Endothelial cell of umbilical vein (primary cell): Measurements from ENCODE around the gene MID1. TPM values are rescaled to one million over a fixed set of nuclear protein-coding genes. Genes with fewer than 3 reads are reported as not detected.

Experiments
- BruUV-seq: library from RNA; stranded (reverse); fragments of 400-500 nt; replicated peaks from 2 replicates; lab custom pipeline; 2021; lab: Mats Ljungman, UMichigan
- CTCF ChIA-PET: fragments of 300-600, 350-600 bp; sonication (Branson Sonifier 250); formaldehyde crosslinking; loops from one replicate; lab custom pipeline; 2021; ENCODE audit warnings: antibody characterized with exemption, inconsistent platforms; lab: Charles Lee
- POLR2A ChIA-PET: fragments of 300-600, 350-600 bp; sonication (Branson Sonifier 250); formaldehyde crosslinking; loops from one replicate; lab custom pipeline; 2021; ENCODE audit warnings: antibody characterized with exemption, inconsistent platforms; lab: Charles Lee
- DNase-seq: peaks from one replicate; pipeline ENCODE4 v3.0.0-alpha.2; 2011; ENCODE audit warnings: low read depth, low spot score
- FAIRE-seq: peaks from 2 replicates; lab custom pipeline; 2011; peaks lifted over from hg19 to GRCh38; lab: Jason Lieb, UNC
- H2AFZ ChIP-seq: 2 replicates; pipeline ENCODE4 v1.6.0; 2012; ENCODE audit warnings: low read depth, low read length, control low read depth, inconsistent platforms
- H3K27ac ChIP-seq: 2 replicates; pipeline ENCODE4 v1.5.1; 2011; ENCODE audit warnings: low read depth, mild to moderate bottlenecking, control low read depth, low read length, moderate library complexity; ENCODE audit not compliant: insufficient read depth
- H3K27me3 ChIP-seq, 2 experiments: 2 replicates each; pipeline versions ENCODE4 v1.6.0 to v1.6.1; 2011; ENCODE audit warnings: low read length in 2 of 2, mixed read lengths in 1 of 2; ENCODE audit not compliant: control insufficient read depth in 2 of 2, insufficient read depth in 2 of 2
- H3K36me3 ChIP-seq, 2 experiments: 2 replicates in 1 of 2; 3 replicates in 1 of 2; pipeline ENCODE4 v1.5.1; 2011; ENCODE audit warnings: low read length in 2 of 2, mild to moderate bottlenecking in 1 of 2, moderate library complexity in 1 of 2; ENCODE audit not compliant: control insufficient read depth in 2 of 2, insufficient read depth in 2 of 2; ENCODE audit errors: extremely low read depth in 1 of 2
- H3K4me1 ChIP-seq: 3 replicates; pipeline ENCODE4 v1.5.1; 2011; ENCODE audit warnings: mild to moderate bottlenecking, low read length; ENCODE audit not compliant: control insufficient read depth, insufficient read depth; ENCODE audit errors: extremely low read depth
- H3K4me2 ChIP-seq: 2 replicates; pipeline ENCODE4 v1.6.1; 2011; ENCODE audit warnings: low read length, control low read depth, mixed read lengths; ENCODE audit not compliant: insufficient read depth
- H3K4me3 ChIP-seq, 3 experiments: fragments of 200-600 bp in 1 of 3; sonication (generic), shearing (Covaris generic) in 1 of 3; replicated peaks in 1 of 3; 2 replicates each; pipeline ENCODE4 v1.5.1; 2011 to 2016; ENCODE audit warnings: control low read depth in 3 of 3, low read length in 3 of 3, mild to moderate bottlenecking in 2 of 3, inconsistent platforms in 1 of 3, low read depth in 1 of 3, moderate library complexity in 1 of 3; ENCODE audit not compliant: insufficient read depth in 1 of 3
- H3K79me2 ChIP-seq: 2 replicates; pipeline ENCODE4 v1.6.0; 2012; ENCODE audit warnings: low read length, inconsistent platforms; ENCODE audit not compliant: control insufficient read depth, insufficient read depth
- H3K9ac ChIP-seq: replicated peaks from 2 replicates; pipeline ENCODE3; 2011; ENCODE audit warnings: low read length, control low read depth; ENCODE audit not compliant: insufficient read depth; ENCODE audit errors: extremely low read depth
- H3K9me1 ChIP-seq: replicated peaks from 3 replicates; pipeline ENCODE4 v1.6.0; 2011; ENCODE audit warnings: mild to moderate bottlenecking, low read length; ENCODE audit not compliant: control insufficient read depth, insufficient read depth; ENCODE audit errors: extremely low read depth
- H3K9me3 ChIP-seq: replicated peaks from 2 replicates; pipeline ENCODE4 v1.5.1; 2012; ENCODE audit warnings: low read length, inconsistent platforms; ENCODE audit not compliant: control insufficient read depth, insufficient read depth
- H4K20me1 ChIP-seq: replicated peaks from 2 replicates; pipeline ENCODE3; 2011; ENCODE audit warnings: mild to moderate bottlenecking, low read length; ENCODE audit not compliant: control insufficient read depth, insufficient read depth; ENCODE audit errors: extremely low read depth
- EZH2 ChIP-seq: IDR thresholded peaks from 2 replicates; pipeline ENCODE4 v1.6.1; 2012; ENCODE audit warnings: borderline replicate concordance, low read depth, mild to moderate bottlenecking, moderate library complexity, low read length, inconsistent platforms; ENCODE audit not compliant: severe bottlenecking
- FOS ChIP-seq: IDR thresholded peaks from 2 replicates; pipeline ENCODE4 v1.6.1; 2011; ENCODE audit warnings: mild to moderate bottlenecking, low read length, moderate library complexity, borderline replicate concordance; ENCODE audit not compliant: insufficient read depth
- GATA2 ChIP-seq: IDR thresholded peaks from 2 replicates; pipeline ENCODE4 v1.7.0; 2011; ENCODE audit warnings: low read depth, mild to moderate bottlenecking, moderate library complexity, mixed read lengths, low read length; ENCODE audit not compliant: insufficient read length, insufficient read depth
- JUN ChIP-seq: IDR thresholded peaks from 2 replicates; pipeline ENCODE4 v1.6.1; 2011; ENCODE audit warnings: borderline replicate concordance, low read depth; ENCODE audit not compliant: insufficient read length, insufficient read depth
- MYC ChIP-seq: IDR thresholded peaks from one replicate; pipeline ENCODE4 v1.6.1; 2011; ENCODE audit warnings: mild to moderate bottlenecking, low read depth, low read length
- POLR2A ChIP-seq: IDR thresholded peaks from 2 replicates; pipeline ENCODE4 v1.6.1; 2012; ENCODE audit warnings: low read depth, mild to moderate bottlenecking, control low read depth, low read length
- POLR2AphosphoS5 ChIP-seq: IDR thresholded peaks from 2 replicates; pipeline ENCODE4 v1.6.1; 2012; ENCODE audit warnings: low read depth, mild to moderate bottlenecking, control low read depth, low read length, moderate library complexity; ENCODE audit not compliant: insufficient read depth
- dilution Hi-C: fragments of 300-500 bp; cut with MboI; formaldehyde crosslinking; loops from one replicate; pipeline ENCODE4 v1.15.0; 2019; ENCODE audit warnings: low sequenced_read_pairs; ENCODE audit not compliant: extremely low pct_ligation_motif_present
- intact Hi-C: fragments of 100-400 bp; cut with micrococcal nuclease; formaldehyde crosslinking; loops from one replicate; pipeline ENCODE4 v1.10.0; 2022
- polyA plus RNA-seq, 4 experiments: library from polyadenylated mRNA; depleted of rRNA in 3 of 4; stranded (reverse) in 3 of 4; unstranded in 1 of 4; fragments of >200 nt; gene quantifications; 2 replicates each; pipeline versions ENCODE4 v1.2.1 to v1.2.3, GENCODE V29; 2011 to 2012; ENCODE audit warnings: missing spikeins in 1 of 4
- total RNA-seq: library from RNA; stranded (reverse); gene quantifications from 2 replicates; pipeline ENCODE4 v1.2.3, GENCODE V29; 2021
- TF ChIP-seq, protein P1 (sequence below), 2 donors: IDR thresholded peaks; 1 replicate in 1 of 2; 2 replicates in 1 of 2; pipeline ENCODE4 v1.5.1; 2011; ENCODE audit warnings: low read length in 2 of 2, mild to moderate bottlenecking in 2 of 2, moderate library complexity in 2 of 2, control low read depth in 1 of 2, inconsistent platforms in 1 of 2, low read depth in 1 of 2; ENCODE audit not compliant: insufficient read depth in 1 of 2; ENCODE audit errors: extremely low read depth in 1 of 2
- TF ChIP-seq, protein P2 (sequence below): IDR thresholded peaks from 2 replicates; pipeline ENCODE4 v1.6.1; 2011; ENCODE audit not compliant: insufficient read depth, insufficient read length

The MID1 gene
- total and polyA plus RNA-seq, 2 donors (not counting 3 experiments of a cell fraction or from before 2014, with no cell fraction given) = 21.3 to 29.8 TPM

DNA sequence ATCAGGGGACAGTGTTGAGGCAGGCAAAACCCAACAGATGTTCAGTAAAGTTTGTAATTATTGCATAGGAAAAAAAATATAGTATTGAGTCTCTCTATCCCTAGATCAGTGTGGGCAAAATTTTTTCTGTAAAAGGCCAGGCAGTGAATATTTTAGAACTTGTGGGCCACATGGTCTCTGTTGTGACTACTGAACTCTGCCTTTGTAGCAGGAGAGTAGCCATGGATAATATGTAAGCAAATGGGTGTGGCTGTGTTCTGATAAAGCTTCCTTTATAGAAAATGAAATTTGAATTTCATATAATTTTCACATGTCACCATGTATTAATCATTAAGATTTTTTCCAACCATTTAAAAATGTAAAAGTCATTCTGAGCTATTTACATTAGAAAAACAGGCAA lies 193.1 kb downstream of the MID1 start:
- Histone ChIP-seq H3K4me1 (no peaks in the 10 kb centered on the region), H3K79me2 (no peaks in the 10 kb centered on the region), H3K27me3 (no peaks in the 10 kb centered on the region), H3K9ac (no peak overlapping the region), H4K20me1 (no peaks in the 10 kb centered on the region), H3K36me3 (no peaks in the 10 kb centered on the region), H3K27ac (no peak overlapping the region), H2AFZ (no peak overlapping the region), H3K9me3 (no peaks in the 10 kb centered on the region), H3K4me2 (no peak overlapping the region), H3K9me1 (no peaks in the 10 kb centered on the region), H3K4me3 (no peak overlapping the region)
- intact Hi-C loops = no loop called here
- dilution Hi-C loops = no loop called here
- no peak for TF ChIP-seq FOS
- TF ChIP-seq, protein P1, sequence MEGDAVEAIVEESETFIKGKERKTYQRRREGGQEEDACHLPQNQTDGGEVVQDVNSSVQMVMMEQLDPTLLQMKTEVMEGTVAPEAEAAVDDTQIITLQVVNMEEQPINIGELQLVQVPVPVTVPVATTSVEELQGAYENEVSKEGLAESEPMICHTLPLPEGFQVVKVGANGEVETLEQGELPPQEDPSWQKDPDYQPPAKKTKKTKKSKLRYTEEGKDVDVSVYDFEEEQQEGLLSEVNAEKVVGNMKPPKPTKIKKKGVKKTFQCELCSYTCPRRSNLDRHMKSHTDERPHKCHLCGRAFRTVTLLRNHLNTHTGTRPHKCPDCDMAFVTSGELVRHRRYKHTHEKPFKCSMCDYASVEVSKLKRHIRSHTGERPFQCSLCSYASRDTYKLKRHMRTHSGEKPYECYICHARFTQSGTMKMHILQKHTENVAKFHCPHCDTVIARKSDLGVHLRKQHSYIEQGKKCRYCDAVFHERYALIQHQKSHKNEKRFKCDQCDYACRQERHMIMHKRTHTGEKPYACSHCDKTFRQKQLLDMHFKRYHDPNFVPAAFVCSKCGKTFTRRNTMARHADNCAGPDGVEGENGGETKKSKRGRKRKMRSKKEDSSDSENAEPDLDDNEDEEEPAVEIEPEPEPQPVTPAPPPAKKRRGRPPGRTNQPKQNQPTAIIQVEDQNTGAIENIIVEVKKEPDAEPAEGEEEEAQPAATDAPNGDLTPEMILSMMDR (IDR thresholded peaks at IDR 0.05; ENCODE audit: extremely low read depth in 1 of 2, insufficient read depth in 1 of 2, low read depth in 1 of 2, low read length in 2 of 2) = no peak
- TF ChIP-seq EZH2 = no peak
- TF ChIP-seq, protein P2, sequence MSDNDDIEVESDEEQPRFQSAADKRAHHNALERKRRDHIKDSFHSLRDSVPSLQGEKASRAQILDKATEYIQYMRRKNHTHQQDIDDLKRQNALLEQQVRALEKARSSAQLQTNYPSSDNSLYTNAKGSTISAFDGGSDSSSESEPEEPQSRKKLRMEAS = no peak
- TF ChIP-seq POLR2A = no peak
- TF ChIP-seq MYC = no peak
- no peak for TF ChIP-seq POLR2AphosphoS5
- no peak for TF ChIP-seq GATA2
- no peak for TF ChIP-seq JUN
- FAIRE-seq = no peak
- DNase-seq = no peak
- CTCF ChIA-PET = no interaction called here
- POLR2A ChIA-PET = no interaction called here
- no TSS peak for BruUV-seq
